Measurements from ENCODE around the gene TCF3.

DNA sequence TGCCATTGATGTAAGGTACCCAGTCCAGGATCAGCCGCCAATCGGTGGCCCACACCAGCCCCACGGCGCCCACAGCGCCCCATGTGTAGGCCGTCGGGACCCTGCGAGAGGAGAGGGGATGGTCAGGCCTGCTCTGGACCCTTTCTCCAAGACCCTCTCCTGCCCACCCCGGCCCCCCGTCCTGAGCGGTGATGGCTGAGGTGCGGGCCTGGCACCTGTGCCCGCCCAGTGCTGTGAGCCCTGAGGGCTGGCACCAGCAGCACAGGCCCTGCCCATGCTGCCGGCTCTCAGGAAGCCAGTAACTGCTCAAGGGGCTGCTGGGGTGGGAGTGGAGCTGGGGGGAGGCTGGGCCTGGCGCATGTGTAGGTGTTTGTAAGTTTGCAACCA, 53.0 kb downstream of the TCF3 start:
- TF ChIP-seq EGR1 (IDR thresholded peaks at IDR 0.05; ENCODE audit: low read depth in 2 of 2) (no peak), CTCF (IDR thresholded peaks at IDR 0.05; ENCODE audit: low read depth, low read length, missing input control) (no peak), JUND (IDR thresholded peaks at IDR 0.05) (no peak), YY1 (IDR thresholded peaks at IDR 0.05) (no peak), RAD21 (IDR thresholded peaks at IDR 0.05) (no peak), GABPA (IDR thresholded peaks at IDR 0.05 in 1 of 2, conservative IDR thresholded peaks at IDR 0.05 in 1 of 2) (no peak), SP1 (IDR thresholded peaks at IDR 0.05) (no peak)
- TF ChIP-seq, protein P1, sequence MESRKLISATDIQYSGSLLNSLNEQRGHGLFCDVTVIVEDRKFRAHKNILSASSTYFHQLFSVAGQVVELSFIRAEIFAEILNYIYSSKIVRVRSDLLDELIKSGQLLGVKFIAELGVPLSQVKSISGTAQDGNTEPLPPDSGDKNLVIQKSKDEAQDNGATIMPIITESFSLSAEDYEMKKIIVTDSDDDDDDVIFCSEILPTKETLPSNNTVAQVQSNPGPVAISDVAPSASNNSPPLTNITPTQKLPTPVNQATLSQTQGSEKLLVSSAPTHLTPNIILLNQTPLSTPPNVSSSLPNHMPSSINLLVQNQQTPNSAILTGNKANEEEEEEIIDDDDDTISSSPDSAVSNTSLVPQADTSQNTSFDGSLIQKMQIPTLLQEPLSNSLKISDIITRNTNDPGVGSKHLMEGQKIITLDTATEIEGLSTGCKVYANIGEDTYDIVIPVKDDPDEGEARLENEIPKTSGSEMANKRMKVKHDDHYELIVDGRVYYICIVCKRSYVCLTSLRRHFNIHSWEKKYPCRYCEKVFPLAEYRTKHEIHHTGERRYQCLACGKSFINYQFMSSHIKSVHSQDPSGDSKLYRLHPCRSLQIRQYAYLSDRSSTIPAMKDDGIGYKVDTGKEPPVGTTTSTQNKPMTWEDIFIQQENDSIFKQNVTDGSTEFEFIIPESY (IDR thresholded peaks at IDR 0.05) = no peak
- TF ChIP-seq, protein P2, sequence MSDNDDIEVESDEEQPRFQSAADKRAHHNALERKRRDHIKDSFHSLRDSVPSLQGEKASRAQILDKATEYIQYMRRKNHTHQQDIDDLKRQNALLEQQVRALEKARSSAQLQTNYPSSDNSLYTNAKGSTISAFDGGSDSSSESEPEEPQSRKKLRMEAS (IDR thresholded peaks at IDR 0.05) = no peak
- TF ChIP-seq, protein P3, sequence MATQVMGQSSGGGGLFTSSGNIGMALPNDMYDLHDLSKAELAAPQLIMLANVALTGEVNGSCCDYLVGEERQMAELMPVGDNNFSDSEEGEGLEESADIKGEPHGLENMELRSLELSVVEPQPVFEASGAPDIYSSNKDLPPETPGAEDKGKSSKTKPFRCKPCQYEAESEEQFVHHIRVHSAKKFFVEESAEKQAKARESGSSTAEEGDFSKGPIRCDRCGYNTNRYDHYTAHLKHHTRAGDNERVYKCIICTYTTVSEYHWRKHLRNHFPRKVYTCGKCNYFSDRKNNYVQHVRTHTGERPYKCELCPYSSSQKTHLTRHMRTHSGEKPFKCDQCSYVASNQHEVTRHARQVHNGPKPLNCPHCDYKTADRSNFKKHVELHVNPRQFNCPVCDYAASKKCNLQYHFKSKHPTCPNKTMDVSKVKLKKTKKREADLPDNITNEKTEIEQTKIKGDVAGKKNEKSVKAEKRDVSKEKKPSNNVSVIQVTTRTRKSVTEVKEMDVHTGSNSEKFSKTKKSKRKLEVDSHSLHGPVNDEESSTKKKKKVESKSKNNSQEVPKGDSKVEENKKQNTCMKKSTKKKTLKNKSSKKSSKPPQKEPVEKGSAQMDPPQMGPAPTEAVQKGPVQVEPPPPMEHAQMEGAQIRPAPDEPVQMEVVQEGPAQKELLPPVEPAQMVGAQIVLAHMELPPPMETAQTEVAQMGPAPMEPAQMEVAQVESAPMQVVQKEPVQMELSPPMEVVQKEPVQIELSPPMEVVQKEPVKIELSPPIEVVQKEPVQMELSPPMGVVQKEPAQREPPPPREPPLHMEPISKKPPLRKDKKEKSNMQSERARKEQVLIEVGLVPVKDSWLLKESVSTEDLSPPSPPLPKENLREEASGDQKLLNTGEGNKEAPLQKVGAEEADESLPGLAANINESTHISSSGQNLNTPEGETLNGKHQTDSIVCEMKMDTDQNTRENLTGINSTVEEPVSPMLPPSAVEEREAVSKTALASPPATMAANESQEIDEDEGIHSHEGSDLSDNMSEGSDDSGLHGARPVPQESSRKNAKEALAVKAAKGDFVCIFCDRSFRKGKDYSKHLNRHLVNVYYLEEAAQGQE (IDR thresholded peaks at IDR 0.05) = no peak
- TF ChIP-seq, protein P4, sequence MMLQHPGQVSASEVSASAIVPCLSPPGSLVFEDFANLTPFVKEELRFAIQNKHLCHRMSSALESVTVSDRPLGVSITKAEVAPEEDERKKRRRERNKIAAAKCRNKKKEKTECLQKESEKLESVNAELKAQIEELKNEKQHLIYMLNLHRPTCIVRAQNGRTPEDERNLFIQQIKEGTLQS (IDR thresholded peaks at IDR 0.05) = no peak
